Gastrocnemius medialis (tissue), 4 donors: ENCODE results near the gene RREB1. TPM values are rescaled to one million over a fixed set of nuclear protein-coding genes. Genes with fewer than 3 reads are reported as not detected.
A peak's percentile ranks its signal among the peaks of the same experiment; 100 is the strongest.

Source experiments
- ATAC-seq, 2 donors: fragments of 150-250 bp; one replicate each; pipeline ENCODE4 v1.9.1; 2016
- DNase-seq, 2 donors: peaks; one replicate each; pipeline ENCODE4 v3.0.0-alpha.2; 2019
- H3K27ac ChIP-seq, 4 donors: fragments of 200-600 bp; sonication (generic); 1 replicate in 1 of 4; 2 replicates in 3 of 4; pipeline ENCODE4 v1.5.1; 2016 to 2018; ENCODE audit warnings: mild to moderate bottlenecking in 2 of 4, moderate library complexity in 1 of 4
- H3K27me3 ChIP-seq, 3 donors: fragments of 200-600 bp; sonication (generic) in 2 of 3; 1 replicate in 1 of 3; 2 replicates in 2 of 3; pipeline versions ENCODE4 v1.5.1 to v1.6.0; 2016 to 2019; ENCODE audit warnings: mild to moderate bottlenecking in 1 of 3, moderate library complexity in 1 of 3
- H3K36me3 ChIP-seq, 2 donors: fragments of 200-600 bp; sonication (generic) in 1 of 2; one replicate each; pipeline ENCODE4 v1.5.1; 2017 to 2018
- H3K4me1 ChIP-seq, 2 donors: fragments of 200-600 bp; sonication (generic) in 1 of 2; one replicate each; pipeline ENCODE4 v1.5.1; 2016 to 2017; ENCODE audit warnings: mild to moderate bottlenecking in 2 of 2
- H3K4me3 ChIP-seq, 4 donors: fragments of 200-600 bp; sonication (generic) in 3 of 4; 1 replicate in 1 of 4; 2 replicates in 3 of 4; pipeline ENCODE4 v1.5.1; 2016 to 2019; ENCODE audit warnings: mild to moderate bottlenecking in 2 of 4
- H3K9me3 ChIP-seq, 3 donors: fragments of 200-600 bp; sonication (generic) in 2 of 3; 1 replicate in 1 of 3; 2 replicates in 2 of 3; pipeline ENCODE4 v1.5.1; 2016 to 2019
- POLR2A ChIP-seq, 2 donors: fragments of 450-650 bp; IDR thresholded peaks; one replicate each; pipeline ENCODE4 v1.6.1; 2017; ENCODE audit warnings: antibody characterized with exemption in 2 of 2, mild to moderate bottlenecking in 2 of 2, moderate library complexity in 2 of 2
- in situ Hi-C, 4 donors: fragments of 200-750 bp; cut with MboI; loops; one replicate each; pipeline versions ENCODE4 v1.15.0 to v1.8.0; 2017; ENCODE audit warnings: low sequenced_read_pairs in 4 of 4
- intact Hi-C: fragments of 100-400 bp; cut with DNase I; formaldehyde crosslinking; loops from one replicate; pipeline ENCODE4 v1.15.1; 2023; ENCODE audit warnings: low total_unique reads
- total RNA-seq, 4 donors: library from RNA; depleted of rRNA; stranded (reverse); fragments of >200 nt; gene quantifications; one replicate each; pipeline versions ENCODE4 v1.1.0 to v1.2.3, GENCODE V29; 2016
- TF ChIP-seq, protein P1 (sequence below), 5 experiments: fragments of 450-650 bp in 3 of 5; fragments of 200-600 bp in 2 of 5; sonication (generic) in 2 of 5; IDR thresholded peaks in 4 of 5; conservative IDR thresholded peaks in 1 of 5; 1 replicate in 4 of 5; 2 replicates in 1 of 5; pipeline ENCODE4 v1.5.1; 2016 to 2019; ENCODE audit warnings: antibody characterized with exemption in 5 of 5, mild to moderate bottlenecking in 3 of 5, moderate library complexity in 3 of 5

The RREB1 gene
- total RNA-seq, 4 donors from 2014 or later: 18.0 to 41.3 (median 39.2) TPM

DNA sequence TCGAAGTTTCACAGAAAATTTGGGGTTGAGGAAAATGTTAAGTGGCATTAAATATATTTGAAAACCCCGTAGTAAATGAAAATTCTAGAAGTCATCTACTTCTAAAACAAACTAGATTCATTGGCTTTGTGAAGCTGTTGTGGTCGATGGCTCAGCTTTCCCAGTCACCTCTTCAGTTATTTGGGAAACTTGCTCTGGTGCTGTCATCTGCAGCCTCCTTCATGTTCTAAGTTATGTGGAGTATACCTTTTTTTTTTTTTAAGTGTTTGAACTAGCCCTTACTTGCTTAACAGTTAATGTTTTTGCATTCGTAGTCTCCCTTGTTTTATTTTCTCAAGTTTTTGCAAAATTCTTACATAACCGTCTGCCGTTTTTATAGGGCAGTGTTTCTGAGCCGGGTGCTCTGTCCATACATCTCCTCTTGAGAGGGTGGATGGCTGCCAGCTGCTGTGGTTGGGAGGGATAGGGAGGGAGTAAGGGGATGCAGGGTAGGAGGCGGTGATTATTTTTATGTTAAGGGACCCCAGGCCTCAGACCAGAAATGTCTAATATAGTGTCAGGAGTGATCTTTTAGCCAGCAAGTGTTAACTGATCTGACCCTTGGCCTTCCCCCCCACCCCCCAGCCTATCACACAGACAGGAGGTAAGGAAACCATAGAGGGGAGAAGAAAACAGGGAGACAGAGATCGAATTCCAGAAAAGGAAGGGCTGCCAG, 7.1 kb downstream of the RREB1 start:
- intact Hi-C loops: no loop called here
- ATAC-seq (no peak), DNase-seq (no peak)
- H3K36me3 ChIP-seq: no peaks in the 10 kb centered on the region
- H3K27me3 ChIP-seq: no peaks in the 10 kb centered on the region
- peak overlapping the region; percentile 55 to 81 (median 68) for H3K27ac ChIP-seq
- no peaks in the 10 kb centered on the region for H3K9me3 ChIP-seq
- in situ Hi-C loops: loop anchor here in 1 of 4 donors (25.0 kb wide), 1 partner anchor 97 kb away; no protein-coding TSS in a partner anchor
- H3K4me1 ChIP-seq: peaks cover 46 to 60% of the 10 kb centered on the region in 2 donors
- no peak overlapping the region for H3K4me3 ChIP-seq
- no peak for TF ChIP-seq POLR2A (IDR thresholded peaks at IDR 0.05)
- TF ChIP-seq, protein P1, sequence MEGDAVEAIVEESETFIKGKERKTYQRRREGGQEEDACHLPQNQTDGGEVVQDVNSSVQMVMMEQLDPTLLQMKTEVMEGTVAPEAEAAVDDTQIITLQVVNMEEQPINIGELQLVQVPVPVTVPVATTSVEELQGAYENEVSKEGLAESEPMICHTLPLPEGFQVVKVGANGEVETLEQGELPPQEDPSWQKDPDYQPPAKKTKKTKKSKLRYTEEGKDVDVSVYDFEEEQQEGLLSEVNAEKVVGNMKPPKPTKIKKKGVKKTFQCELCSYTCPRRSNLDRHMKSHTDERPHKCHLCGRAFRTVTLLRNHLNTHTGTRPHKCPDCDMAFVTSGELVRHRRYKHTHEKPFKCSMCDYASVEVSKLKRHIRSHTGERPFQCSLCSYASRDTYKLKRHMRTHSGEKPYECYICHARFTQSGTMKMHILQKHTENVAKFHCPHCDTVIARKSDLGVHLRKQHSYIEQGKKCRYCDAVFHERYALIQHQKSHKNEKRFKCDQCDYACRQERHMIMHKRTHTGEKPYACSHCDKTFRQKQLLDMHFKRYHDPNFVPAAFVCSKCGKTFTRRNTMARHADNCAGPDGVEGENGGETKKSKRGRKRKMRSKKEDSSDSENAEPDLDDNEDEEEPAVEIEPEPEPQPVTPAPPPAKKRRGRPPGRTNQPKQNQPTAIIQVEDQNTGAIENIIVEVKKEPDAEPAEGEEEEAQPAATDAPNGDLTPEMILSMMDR (IDR thresholded peaks at IDR 0.05 in 4 of 5, conservative IDR thresholded peaks at IDR 0.05 in 1 of 5): no peak

DNA sequence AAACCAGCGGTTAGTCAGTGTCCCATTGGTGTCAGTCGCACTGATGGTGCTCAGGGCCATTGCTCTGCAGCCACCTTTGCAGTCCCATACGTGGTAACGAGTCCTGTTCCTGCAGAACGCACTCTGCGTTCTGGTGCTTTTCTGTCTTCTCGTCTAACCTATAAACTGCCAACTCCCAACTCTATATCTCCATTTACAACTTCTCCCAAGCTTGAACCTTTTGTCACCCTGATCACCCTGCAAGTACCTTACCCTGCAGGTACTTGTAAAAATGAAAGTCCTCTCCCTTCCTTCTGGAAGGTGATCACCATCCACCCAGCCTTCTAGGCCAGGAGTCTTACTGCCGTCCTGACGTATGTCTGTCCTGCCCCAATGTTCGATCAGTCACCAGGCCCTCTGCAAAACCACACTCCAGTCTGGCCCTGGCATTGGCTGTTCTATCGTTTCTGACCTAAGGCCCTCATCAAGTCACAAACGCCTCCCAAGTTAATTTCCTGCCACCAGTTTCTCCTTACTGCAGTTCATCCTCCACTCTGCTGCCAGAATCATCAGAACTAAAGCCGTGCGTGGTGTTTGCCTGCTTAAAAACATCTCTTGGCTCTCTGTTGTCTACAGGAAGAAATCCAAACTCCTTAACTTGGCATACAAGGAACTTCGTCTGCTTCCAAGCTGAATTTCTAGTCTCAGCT, 7.9 kb downstream of the RREB1 start:
- in situ Hi-C loops (loop anchor here in 1 of 4 donors (25.0 kb wide), 1 partner anchor 97 kb away; no protein-coding TSS in a partner anchor), intact Hi-C loops (no loop called here)
- Histone ChIP-seq H3K27ac (peak overlapping the region; percentile 55 to 81 (median 68)), H3K27me3 (no peaks in the 10 kb centered on the region), H3K4me1 (peaks cover 41 to 58% of the 10 kb centered on the region in 2 donors), H3K4me3 (peak overlapping the region in 2 of 4 donors; percentile 4 to 29), H3K36me3 (no peaks in the 10 kb centered on the region), H3K9me3 (no peaks in the 10 kb centered on the region)
- ATAC-seq (peak; percentile 39 to 59), DNase-seq (no peak)
- TF ChIP-seq, protein P1 (IDR thresholded peaks at IDR 0.05 in 4 of 5, conservative IDR thresholded peaks at IDR 0.05 in 1 of 5): no peak
- no peak for TF ChIP-seq POLR2A (IDR thresholded peaks at IDR 0.05)

DNA sequence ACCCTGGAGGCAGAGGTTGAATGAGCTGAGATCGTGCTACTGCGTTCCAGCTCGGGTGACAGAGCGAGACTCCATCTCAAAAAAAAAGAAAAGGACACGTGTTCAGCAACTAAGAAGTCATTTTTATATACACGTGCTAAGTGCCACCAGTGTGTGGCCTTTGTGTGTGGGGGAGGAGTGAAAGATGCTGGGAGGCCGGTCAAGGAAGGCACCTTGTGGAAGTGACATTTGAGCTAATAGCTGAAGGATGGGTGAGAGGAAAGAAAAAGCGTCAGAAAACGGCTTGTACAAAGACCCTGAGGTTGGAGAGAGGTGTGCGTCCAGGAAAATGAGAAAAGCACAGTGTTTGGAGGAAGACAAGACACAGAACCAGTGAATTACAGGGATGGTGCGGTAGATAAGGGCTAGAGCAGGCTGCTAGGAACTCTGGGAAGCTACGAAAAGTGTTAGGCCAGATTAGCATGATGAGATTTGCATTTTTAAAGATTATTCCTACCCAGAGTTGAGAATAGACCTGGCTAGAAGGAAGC, 11.6 kb downstream of the RREB1 start:
- TF ChIP-seq POLR2A (IDR thresholded peaks at IDR 0.05): no peak
- TF ChIP-seq, protein P1 (IDR thresholded peaks at IDR 0.05 in 4 of 5, conservative IDR thresholded peaks at IDR 0.05 in 1 of 5): no peak
- Histone ChIP-seq H3K36me3 (no peaks in the 10 kb centered on the region), H3K27ac (no peak overlapping the region), H3K4me3 (no peak overlapping the region), H3K27me3 (no peaks in the 10 kb centered on the region), H3K9me3 (no peaks in the 10 kb centered on the region), H3K4me1 (peaks cover 33 to 36% of the 10 kb centered on the region in 2 donors)
- ATAC-seq: no peak
- no peak for DNase-seq
- intact Hi-C loops: no loop called here
- in situ Hi-C loops: loop anchor here in 1 of 4 donors (25.0 kb wide), 1 partner anchor 93 kb away; no protein-coding TSS in a partner anchor

DNA sequence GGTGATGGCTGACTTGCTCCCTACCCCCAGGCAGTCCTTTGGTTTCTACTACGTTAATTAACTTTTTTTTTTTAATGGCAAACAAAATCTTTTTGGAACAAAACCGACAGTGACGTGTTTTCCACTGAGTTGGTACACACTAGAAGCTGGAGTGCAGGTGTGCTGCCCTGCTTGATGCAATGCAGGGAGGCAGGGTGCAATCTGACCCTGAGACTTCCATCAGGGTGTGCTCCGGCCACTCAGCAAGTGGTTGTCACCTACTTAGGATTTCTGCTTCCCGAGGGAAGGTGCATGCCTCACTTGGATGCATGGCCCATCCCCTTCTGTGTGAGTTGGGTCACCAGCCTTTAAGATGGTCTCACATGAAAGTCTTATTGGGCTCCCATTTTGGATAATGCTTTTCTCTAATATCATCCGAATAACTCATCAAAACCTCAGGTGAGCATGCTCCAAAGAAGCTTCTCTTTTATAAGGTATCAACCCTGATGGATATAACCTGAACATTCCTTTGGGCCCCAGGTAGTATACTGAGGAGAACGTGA, 14.0 kb downstream of the RREB1 start:
- H3K27me3 ChIP-seq: no peaks in the 10 kb centered on the region
- H3K27ac ChIP-seq: no peak overlapping the region
- TF ChIP-seq, protein P1 (IDR thresholded peaks at IDR 0.05 in 4 of 5, conservative IDR thresholded peaks at IDR 0.05 in 1 of 5): no peak
- in situ Hi-C loops: loop anchor here in 1 of 4 donors (25.0 kb wide), 1 partner anchor 91 kb away; no protein-coding TSS in a partner anchor
- H3K36me3 ChIP-seq: no peaks in the 10 kb centered on the region
- DNase-seq: no peak
- no peak overlapping the region for H3K4me3 ChIP-seq
- peaks cover 19 to 23% of the 10 kb centered on the region in 2 donors for H3K4me1 ChIP-seq
- intact Hi-C loops: no loop called here
- ATAC-seq: no peak
- no peaks in the 10 kb centered on the region for H3K9me3 ChIP-seq
